NCI-H226 (cell line): Measurements from ENCODE around the gene SLC9C1.

Experiments
- DNase-seq: peaks from one replicate; pipeline ENCODE4 v3.0.0-alpha.2; 2015

The SLC9C1 gene

DNA sequence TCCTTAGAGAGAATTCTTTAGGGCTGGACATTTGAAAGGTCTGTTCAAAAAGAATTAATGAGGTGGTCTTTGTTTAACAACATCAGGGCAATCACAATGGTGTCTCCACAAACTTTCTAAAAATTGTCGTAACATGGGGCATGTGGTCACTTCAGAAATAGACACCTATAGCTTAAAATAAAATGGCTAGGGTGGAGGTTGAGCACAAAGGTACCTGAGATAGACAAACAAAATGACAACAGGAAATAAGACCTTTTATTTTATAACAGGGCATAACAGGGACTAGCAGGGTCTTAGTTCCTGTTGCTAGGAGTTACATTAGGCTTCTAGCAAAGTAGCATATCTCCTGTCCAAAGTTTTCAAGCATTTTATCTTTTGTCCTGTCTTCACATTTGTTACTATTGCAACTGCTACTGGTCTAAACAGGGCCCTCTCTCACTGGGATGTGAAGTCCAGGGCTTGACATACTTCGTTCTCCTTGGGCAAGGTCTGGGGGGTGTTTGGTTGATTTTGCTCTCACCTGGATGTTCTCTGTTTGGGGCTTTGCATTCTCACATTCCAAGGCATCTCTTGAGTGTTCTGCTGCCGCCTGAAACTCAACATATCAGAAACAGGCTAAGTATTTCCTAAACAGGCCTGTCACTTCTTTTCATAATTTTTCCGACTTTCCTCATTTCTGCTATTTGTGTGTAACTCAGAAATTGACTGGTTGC, 163.9 kb downstream of the SLC9C1 start:
- DNase-seq = no peak

DNA sequence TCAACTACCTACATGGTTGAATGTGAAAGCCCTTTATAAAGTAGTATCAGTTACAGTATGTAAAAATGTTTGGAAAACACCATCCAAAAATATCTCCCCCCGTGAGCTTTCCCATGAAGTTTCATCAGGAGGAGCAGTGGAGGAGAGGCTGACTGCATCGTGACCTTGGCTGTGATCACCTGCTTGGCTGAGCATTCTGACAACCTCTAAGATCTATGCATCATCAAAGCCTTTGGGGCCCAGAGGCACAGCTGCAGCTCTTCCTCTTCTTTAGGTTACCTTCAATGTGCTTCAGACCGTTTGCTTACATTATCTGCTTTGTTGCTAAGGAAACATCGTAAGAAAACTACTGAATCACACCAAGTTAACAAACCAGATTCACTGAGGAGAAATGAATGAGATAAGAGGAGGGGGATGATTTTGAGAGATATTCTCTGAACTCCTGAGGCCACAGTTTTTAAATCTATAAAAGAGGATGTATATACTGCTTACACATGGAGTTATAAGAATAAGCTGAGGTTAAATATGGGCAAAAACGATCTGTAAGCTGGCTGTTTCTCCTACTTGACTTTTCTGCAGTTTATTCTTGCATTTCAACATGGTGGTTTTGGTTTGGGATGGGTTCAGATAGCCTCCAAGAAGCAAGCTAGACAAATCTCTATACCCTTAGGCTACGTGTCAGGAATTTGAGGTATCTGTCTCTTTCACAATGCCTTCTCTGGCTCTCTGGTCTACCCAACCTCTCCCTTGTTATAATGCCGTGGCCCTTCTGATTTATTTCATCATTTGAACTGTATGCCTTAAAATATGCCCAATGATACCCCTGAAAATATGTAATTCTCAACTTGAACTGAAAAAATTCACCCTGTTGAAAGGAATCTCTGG, 164.9 kb downstream of the SLC9C1 start:
- DNase-seq = peak; percentile 96

DNA sequence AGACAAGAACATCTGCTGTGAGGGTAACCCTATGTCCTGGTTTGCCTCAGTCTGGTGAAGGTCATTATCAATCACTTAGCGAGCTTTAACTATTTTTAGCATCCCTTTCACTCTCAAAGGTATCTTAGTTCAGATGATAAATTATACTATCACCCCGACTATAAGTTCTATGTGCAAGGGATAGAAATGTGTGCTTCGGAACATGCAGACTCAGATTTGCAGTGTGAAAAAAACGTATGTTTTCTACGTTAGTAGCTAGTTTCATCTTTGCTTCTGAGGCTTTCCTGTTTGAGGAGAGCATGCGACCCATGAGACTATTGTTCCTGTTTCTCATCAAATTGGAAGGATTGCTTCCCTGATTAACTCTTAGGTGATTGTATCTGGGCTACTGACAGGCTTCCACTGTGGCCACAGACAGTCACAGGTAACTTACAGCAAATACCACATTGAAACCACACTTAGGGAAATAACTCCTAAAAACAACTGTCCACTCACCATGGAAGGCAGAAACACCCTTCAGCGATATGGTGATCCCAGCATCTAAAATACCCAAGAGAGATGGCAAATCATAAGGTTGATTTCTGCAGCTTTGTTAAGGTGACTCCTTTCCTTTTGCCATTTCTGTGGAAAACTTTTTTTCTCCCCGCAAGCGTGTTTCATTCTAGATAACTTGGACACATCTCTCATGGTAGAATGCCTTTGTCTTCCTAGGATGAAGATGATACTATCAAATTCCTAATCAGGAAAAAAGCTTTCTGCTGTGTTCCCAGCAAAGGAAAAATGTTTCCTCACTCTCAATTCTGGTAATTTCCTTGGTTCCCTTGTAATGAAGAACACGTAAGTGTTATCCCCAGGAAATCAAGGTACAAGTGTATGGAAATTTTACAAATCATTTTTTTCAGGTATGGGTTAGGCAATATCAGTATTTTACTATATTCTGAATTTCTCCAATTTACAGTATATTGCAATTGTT, 166.2 kb downstream of the SLC9C1 start:
- no peak for DNase-seq

DNA sequence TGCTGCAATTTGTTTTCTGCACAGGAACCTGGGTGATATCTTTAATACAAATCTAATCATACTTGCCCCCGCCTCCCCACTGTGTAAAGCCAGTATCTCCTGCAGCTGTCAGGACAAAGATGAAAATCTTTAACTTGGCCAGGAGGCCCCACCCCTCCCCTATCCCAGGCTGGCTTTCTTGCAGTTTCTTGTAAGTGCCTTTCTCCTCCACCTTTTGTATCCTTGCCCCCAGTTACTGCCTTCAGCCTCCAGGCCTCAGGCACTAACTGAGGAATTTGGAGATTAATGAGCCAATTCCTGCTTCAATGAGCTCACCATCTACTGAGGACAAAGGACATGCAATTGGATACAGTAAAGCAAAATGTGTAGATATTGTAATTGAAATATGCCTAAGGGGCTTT, 167.5 kb downstream of the SLC9C1 start:
- peak; percentile 71 for DNase-seq

DNA sequence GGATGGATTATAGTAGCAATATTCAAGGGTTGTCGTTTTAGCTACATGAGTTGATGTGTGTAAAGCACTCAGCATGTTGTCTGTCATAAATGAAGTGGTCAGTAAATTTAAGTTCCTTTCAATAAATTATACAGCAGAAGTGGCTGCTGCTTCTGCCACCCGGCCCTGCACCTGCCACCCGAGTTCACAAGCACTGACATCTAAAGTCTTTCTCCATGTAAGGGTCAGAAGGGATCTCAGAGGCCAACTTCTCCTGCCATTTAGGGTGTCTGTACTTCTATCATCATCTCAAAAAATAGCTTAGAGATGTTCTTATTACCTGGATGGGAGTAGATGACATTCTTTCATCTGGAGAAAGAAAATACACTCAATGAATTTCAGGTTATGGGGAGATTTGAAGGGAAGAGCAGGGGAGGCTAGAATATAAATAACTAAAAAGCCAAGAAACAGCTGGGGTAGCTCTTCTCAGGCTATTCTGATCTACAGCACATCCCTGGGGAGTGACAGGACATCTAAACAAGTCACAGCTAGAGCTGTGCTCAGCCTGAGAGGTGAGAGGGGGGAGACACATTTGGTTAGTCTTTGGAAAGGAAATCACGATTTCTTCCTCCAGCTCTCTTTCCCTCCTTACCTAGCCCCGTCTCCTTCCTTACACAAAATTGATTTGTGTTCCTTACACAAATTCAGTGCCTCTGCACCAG, 169.0 kb downstream of the SLC9C1 start:
- DNase-seq = no peak

DNA sequence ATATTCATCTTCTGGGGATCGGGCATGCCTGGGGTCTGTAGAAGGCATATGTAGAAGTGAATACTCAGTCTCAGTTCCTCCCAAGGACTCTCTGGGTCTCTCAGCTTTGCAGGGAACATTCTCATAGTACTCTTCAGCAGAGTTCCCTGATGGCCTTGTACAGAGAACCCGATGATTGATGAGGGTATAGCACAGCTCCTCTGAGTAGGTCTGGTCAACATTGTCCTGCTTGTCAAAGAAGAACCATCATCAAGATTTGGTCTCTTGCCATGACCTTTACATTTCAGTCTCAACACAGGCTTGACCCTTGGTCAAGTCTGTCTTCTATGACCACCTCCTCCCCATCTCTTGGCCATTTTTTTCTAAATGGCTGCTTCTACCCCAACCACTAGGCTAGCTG, 170.5 kb downstream of the SLC9C1 start:
- no peak for DNase-seq

DNA sequence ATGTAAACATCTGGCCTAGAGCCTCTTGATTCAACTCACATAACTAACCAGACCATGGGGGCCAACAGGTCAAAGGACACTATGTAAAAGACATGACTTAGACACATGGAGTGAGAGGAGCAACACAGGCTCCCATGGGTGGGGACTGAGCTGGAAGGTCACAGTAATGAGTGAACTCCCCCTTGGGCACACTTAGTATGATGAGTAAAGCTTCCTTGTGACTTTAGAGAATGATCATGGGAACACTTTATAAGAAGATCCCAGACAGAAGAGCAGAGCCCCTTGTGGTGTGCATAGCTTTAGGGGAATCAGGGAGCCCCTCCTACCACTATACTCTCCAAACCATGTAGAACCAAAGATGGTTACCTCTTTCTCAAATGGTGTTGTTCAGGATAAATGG, 171.1 kb downstream of the SLC9C1 start:
- DNase-seq = no peak

DNA sequence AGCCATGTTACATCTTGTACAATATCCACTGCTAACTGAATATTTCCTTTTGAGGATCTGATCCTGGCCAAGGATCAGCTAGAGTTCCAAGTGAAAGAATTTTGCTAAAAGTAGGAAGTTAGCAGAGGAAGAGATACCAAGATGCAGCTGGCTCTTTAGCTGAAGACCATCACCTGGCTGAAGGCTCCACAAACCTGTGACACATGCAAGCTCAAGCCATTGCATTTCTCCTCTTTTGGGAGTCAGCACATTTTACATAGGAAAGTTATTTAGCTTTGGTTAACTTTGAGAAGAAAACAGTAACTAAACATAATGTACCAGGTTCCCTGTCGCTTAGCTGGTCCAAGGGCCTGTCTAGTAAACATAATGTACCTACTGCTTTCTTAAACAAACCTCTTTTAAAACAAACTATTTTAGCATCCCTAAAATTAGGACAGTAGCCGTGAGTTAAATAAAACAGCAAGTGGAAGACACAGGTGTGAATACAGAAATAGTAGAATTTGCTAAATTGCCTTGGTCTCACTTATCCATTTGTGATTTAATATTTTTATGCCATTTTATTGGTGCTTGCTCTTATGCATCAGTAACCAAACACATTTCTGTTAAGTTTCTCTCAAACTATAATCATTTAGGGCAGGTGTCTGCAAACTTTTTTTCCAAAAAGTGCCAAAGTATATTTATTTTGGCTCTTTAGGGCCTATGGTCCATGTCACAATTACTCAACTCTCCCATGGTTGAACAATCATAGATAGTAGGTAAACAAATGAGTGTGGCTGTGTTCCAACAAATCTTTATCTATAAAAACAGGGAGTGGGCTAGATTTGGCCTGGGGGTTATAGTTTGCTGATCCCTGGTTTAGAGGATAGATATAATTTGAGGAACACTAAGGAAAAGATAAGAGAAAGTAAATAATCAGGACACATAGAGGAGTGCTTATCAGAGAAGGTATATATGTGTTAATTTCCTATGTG, 172.2 kb downstream of the SLC9C1 start:
- DNase-seq = no peak

DNA sequence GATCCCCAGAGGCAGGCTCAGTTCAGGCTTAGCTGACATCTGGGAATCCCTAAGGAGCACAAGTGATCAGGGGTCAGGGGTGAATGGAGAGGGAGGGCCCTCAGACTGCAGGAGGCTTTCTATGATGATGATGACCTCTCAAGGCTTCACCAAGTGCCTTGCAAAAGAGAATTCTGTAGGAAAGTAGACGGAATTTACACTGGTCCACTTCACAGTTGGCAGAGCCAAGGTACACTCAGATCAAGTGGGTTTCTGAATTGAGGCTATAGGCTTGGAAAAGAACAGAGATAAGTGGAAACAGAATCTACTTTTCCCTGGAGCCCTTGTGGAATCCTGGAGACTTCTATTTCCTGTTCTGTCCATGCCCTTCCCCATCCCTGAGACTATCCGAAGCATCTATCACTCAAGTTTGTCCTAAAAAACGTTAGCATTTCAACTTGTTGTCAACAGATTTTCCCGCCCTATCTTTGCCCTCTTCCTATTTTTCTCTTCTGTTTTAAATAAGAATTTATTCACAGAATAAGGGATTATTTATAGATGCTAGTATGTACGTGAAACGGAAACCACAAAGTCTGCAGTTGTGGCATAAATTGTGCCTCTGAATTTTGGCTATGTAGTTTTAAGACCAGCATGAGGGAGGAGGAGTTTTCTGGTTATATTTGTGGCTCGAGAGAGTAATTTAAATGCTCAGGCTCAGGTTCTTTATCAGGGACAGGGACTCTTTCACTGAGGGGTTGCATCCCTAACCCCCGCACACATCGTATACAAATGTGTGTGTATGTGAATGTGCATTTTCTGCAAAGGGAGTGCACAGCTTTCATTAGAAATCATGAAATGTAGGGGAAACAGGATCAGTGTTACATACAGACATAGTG, 173.8 kb downstream of the SLC9C1 start:
- DNase-seq = no peak

DNA sequence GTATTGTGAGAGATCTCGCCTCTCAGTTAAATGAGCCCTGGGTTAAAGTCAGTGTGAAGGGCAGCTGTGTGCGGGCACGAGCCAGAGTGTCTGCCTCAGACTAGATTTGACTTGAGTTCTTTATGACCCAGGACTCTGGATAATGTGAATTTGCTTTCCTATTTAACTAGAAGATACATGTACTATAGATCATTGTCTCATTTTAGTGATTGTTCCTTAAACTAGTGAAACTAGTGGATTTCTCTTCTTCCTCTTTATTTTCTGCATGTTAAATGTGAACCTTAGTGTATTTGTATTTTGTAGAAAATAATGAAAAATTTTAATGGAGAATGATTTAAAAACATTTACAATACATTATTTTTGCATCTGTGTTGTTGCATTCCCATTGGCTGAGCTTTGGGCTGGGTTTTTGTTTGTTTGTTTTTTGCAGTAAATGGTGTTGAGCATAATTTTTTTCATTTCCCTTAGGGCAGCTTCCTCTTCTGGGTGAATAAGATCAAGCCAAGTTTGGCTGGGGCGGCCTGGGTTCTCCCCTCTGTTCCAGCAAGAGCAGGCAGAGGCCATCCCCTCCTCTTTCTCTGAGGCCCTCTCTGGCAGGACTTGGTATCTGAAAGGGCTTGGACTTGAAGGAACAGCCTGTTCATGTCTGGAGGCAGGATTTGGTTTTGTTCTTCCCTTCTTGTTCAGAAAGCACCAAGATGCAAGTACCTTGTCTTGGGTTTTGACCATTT, 176.0 kb downstream of the SLC9C1 start:
- DNase-seq = no peak

DNA sequence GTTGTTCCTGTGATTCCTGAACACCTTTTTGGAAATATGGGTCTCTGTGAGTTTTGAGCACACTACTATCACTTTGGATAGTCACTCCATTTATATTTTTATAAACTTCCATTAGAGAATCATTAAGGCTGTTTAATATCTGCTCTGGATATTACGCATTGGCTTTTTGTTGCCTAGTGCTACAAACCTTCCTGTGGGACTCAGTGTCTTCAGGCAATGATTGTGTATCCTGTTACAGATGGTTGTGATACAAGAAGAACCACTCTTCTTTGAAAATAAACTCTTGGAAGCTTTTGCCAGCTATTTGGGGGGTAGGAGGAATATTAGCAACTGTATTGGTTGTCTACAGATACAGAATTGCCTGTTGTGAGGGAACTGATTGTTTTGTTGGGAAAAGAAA, 176.6 kb downstream of the SLC9C1 start:
- DNase-seq = no peak

DNA sequence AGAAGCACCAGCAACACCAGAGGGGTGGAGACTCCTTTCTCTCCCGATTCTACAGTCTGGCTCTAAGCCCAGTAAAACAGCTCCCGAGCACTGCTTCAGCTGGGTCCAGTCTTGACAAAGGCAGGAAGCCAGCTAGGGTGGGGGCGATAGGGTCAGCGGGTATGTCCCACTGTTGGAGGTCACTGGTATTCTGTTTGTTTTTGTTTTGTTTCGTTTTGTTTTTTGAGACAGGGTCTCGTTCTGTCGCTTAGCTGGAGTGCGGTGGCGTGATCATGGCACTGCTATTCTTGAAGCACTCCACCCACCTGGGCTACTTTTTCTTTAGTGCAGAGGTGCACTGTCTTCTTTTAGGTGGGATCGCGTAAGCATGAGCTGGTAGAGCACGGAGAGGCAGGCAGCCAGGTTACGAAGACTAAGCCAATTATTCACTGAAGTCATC, 177.2 kb downstream of the SLC9C1 start:
- no peak for DNase-seq

DNA sequence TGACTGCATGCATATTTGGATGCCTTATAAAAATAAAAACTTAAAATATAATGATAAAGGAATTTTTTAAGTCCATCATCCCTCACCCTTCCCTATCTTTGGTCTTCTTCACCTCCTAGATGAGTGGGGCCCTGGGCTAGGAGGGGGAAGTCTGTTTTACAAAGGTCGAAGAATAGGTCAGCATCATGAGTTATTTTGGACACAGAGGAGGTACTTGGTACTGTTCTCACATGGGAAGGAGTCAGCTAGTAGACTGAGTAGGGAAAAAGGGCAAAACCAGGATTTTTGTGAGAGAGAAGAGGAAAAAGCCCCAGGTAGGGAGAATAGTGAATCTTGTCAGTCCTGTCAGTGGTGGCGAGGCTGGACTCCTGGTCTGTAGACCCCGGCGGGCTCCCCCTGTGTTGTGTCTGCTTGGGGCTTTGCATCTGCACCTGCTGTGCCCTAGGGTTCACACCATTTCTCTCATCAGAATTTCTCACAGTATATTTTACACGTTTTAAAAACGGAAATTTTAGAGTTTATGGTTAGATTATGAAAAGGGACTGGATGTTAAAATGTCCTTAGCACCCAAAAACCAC, 178.1 kb downstream of the SLC9C1 start:
- DNase-seq = no peak

DNA sequence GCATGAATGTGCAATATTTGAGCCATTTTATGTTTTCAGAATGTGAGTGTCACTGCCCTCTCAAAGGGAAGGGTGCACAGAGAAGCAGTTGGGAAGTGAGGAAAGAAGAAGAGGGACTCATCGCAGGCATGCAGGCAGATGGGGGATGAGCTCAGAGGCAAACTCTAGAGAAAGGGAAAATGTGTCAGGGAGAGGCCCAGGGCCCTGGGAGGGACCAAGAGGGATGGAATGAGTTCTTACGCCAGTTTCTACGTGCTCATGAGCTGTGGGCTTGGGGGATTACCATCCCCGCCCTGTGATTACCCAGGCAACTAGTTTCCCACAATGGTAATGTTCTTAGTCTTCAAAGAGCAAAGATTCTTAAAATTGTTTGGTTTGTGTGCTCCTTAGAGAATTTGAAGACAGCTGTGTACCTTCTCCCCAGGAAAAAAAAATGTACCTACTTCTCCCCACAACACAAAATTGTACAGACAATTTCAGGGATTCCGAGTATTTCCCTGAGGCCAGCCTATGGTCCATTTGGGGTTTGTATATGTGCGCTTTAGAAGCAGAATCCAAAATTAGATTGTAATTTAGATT, 178.8 kb downstream of the SLC9C1 start:
- no peak for DNase-seq

DNA sequence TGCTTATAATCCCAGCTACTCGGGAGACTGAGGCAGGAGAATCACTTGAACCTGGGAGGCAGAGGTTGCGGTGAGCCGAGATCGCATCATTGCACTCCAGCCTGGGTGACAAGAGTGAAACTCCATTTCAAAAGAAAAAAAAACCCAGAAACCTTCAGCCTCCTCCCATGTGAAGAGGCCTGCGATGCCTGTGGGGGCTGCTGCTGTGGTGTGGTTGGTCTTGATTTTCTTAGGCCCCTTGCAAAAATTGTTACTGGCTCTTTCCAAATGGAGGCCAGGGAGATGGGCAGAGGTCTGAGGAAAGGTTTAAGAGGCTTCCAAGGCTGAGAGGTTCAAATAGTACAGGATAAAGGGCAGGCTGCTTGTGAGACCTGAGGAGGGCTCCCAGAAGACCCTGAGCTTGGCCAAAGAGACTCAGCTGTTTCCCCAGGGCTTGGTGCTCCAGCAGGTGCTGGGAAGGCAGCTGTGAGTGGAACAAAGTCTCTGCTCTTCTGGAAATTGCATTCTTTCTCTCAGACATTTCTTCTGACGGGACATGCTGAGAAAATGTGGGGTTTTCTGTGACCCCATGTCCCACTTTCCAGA, 179.3 kb downstream of the SLC9C1 start:
- DNase-seq = no peak

DNA sequence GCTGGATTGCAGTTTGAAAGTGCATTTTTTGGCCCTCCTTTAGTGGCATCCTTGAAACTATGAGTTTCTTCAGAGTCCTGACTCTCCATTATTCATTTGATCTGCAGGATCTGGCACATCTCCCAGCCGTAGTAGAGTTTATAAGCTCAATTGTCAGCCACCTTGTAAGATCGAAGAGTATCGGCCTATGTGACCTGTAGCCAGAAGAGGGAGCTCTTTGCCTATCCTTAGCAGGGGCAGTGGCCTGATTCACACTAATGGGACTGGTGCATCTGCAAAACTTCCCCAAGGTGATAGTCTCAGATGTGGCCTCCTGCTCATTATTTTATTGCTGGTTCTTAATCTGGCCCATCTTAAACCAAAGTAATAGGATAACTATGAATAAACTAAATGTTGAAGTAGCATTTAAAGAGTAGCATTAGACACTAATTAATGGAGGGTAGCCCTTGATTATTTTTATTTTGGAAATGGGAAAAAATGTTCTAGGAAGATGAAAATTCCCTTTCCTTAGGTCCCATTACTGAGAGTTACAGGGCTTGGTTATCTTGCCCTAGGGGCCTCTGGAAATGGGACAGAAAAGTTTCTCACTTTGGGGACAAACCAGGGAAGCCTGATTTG, 182.1 kb downstream of the SLC9C1 start:
- DNase-seq = peak; percentile 49

DNA sequence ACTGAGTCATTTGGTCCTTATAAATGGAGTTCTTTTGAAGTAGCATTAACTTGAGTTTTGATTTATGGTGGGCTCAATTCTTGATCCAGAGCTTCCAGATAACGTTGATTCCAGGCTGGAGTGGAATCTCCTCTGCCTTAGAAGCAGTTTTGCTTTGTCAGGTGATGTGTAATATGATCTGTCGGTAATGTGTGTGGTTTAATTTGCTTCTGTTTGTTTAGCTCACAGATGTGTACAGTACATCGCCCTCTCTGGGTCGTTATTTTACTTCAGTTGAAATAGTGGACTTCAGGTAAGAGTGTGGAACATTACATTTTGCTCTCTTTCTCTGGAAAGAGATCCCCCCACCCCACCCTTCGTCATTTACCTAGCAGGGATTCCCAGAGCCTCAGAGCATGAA, 184.7 kb downstream of the SLC9C1 start:
- DNase-seq = no peak

DNA sequence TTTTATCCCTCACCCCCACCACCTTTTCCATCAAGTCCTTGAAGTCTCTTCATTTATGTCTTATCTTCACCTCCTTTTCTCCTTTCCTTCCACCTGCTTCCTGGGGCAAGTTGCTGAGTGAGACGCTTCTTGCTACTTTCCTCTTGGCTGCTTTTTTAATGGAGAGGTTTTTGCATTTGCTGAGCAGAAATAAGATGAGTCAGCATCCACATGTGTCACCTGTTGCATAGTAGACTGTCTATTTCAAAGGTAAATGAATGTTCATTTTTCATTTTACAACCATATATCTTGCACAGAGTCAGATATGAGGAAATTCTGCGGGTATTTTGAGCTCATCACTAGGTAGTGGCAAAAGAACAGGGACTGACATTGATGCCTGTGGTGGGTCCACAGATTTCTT, 189.2 kb downstream of the SLC9C1 start:
- no peak for DNase-seq
